ENCODE results near the gene TMEM229A. TPM values are rescaled to one million over a fixed set of nuclear protein-coding genes. Genes with fewer than 3 reads are reported as not detected.

TMEM229A gene
- total RNA-seq, 1 experiment from 2014 or later: not detected

DNA sequence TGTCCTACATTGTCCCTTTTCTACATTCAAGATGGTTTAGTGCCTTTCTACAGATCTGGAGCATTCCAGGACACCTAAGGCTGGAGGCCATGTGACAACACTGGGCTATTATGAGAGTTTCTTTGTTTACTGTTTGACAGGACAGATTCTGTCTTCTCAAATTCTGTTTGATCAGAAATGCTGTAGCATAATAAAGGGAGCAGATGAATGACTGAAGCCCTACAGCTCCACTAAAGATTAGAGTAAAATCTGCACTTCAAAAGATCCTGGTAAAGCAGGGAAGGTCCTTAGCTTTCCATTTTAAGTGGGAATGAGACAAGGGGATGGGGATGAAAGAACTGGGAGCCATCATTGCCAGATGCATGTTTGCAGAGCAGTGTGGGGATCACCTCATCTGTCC lies 38.4 kb downstream of the TMEM229A start:
- intact Hi-C loops (cut with micrococcal nuclease; ENCODE audit: unreplicated experiment): no loop called here
- BruUV-seq (replicated peaks): no TSS peak
- ChIA-PET CTCF (no interaction called here), POLR2A (ENCODE audit: unreplicated experiment) (no interaction called here)
- H3K79me2 ChIP-seq (ENCODE audit: low read depth): no peaks in the 10 kb centered on the region
- H4K20me1 ChIP-seq (ENCODE audit: insufficient read depth): no peaks in the 10 kb centered on the region
- no peak overlapping the region for H2AFZ ChIP-seq
- H3K27ac ChIP-seq: no peak overlapping the region
- H3K4me2 ChIP-seq: no peak overlapping the region
- no peak for DNase-seq
- H3K27me3 ChIP-seq (ENCODE audit: insufficient read depth, low read depth): no peaks in the 10 kb centered on the region
- no peak for TF ChIP-seq EZH2 (IDR thresholded peaks at IDR 0.05; ENCODE audit: low read depth)
- TF ChIP-seq, protein P1, sequence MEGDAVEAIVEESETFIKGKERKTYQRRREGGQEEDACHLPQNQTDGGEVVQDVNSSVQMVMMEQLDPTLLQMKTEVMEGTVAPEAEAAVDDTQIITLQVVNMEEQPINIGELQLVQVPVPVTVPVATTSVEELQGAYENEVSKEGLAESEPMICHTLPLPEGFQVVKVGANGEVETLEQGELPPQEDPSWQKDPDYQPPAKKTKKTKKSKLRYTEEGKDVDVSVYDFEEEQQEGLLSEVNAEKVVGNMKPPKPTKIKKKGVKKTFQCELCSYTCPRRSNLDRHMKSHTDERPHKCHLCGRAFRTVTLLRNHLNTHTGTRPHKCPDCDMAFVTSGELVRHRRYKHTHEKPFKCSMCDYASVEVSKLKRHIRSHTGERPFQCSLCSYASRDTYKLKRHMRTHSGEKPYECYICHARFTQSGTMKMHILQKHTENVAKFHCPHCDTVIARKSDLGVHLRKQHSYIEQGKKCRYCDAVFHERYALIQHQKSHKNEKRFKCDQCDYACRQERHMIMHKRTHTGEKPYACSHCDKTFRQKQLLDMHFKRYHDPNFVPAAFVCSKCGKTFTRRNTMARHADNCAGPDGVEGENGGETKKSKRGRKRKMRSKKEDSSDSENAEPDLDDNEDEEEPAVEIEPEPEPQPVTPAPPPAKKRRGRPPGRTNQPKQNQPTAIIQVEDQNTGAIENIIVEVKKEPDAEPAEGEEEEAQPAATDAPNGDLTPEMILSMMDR (conservative IDR thresholded peaks at IDR 0.05): no peak
- H3F3A ChIP-seq (ENCODE audit: insufficient read depth, low read depth): no peaks in the 10 kb centered on the region
- no peaks in the 10 kb centered on the region for H3K4me1 ChIP-seq (replicated peaks; ENCODE audit: insufficient read depth)
- no peaks in the 10 kb centered on the region for H3K9me2 ChIP-seq (ENCODE audit: insufficient read depth)
- H3K9me3 ChIP-seq (ENCODE audit: insufficient read depth, low read depth): no peaks in the 10 kb centered on the region
- no peak overlapping the region for H3K4me3 ChIP-seq
- no peaks in the 10 kb centered on the region for H3K36me3 ChIP-seq (ENCODE audit: low read depth)

GRCh38 chr7:123993996-123994395 lies 38.9 kb downstream of the TMEM229A start:
- intact Hi-C loops (cut with micrococcal nuclease; ENCODE audit: unreplicated experiment): no loop called here
- BruUV-seq (replicated peaks): no TSS peak
- TF ChIP-seq, protein P1 (conservative IDR thresholded peaks at IDR 0.05): no peak
- TF ChIP-seq EZH2 (IDR thresholded peaks at IDR 0.05; ENCODE audit: low read depth): no peak
- no peaks in the 10 kb centered on the region for H3F3A ChIP-seq (ENCODE audit: insufficient read depth, low read depth)
- H3K4me2 ChIP-seq: no peak overlapping the region
- H3K36me3 ChIP-seq (ENCODE audit: low read depth): no peaks in the 10 kb centered on the region
- H4K20me1 ChIP-seq (ENCODE audit: insufficient read depth): no peaks in the 10 kb centered on the region
- CTCF ChIA-PET: no interaction called here
- no peak overlapping the region for H3K27ac ChIP-seq
- H3K27me3 ChIP-seq (ENCODE audit: insufficient read depth, low read depth): no peaks in the 10 kb centered on the region
- no peaks in the 10 kb centered on the region for H3K9me2 ChIP-seq (ENCODE audit: insufficient read depth)
- POLR2A ChIA-PET (ENCODE audit: unreplicated experiment): no interaction called here
- H3K4me3 ChIP-seq: no peak overlapping the region
- H3K4me1 ChIP-seq (replicated peaks; ENCODE audit: insufficient read depth): no peaks in the 10 kb centered on the region
- no peak overlapping the region for H2AFZ ChIP-seq
- no peak for DNase-seq
- H3K79me2 ChIP-seq (ENCODE audit: low read depth): no peaks in the 10 kb centered on the region
- no peaks in the 10 kb centered on the region for H3K9me3 ChIP-seq (ENCODE audit: insufficient read depth, low read depth)

GRCh38 chr7:123992913-123993518 lies 39.9 kb downstream of the TMEM229A start:
- intact Hi-C loops (cut with micrococcal nuclease; ENCODE audit: unreplicated experiment): no loop called here
- no peaks in the 10 kb centered on the region for H3K36me3 ChIP-seq (ENCODE audit: low read depth)
- H3F3A ChIP-seq (ENCODE audit: insufficient read depth, low read depth): no peaks in the 10 kb centered on the region
- H3K4me3 ChIP-seq: no peak overlapping the region
- no peaks in the 10 kb centered on the region for H4K20me1 ChIP-seq (ENCODE audit: insufficient read depth)
- H3K9me3 ChIP-seq (ENCODE audit: insufficient read depth, low read depth): no peaks in the 10 kb centered on the region
- no TSS peak for BruUV-seq (replicated peaks)
- ChIA-PET POLR2A (ENCODE audit: unreplicated experiment) (no interaction called here), CTCF (no interaction called here)
- no peaks in the 10 kb centered on the region for H3K4me1 ChIP-seq (replicated peaks; ENCODE audit: insufficient read depth)
- no peak overlapping the region for H2AFZ ChIP-seq
- H3K4me2 ChIP-seq: no peak overlapping the region
- no peaks in the 10 kb centered on the region for H3K9me2 ChIP-seq (ENCODE audit: insufficient read depth)
- H3K79me2 ChIP-seq (ENCODE audit: low read depth): no peaks in the 10 kb centered on the region
- DNase-seq: no peak
- H3K27ac ChIP-seq: no peak overlapping the region
- H3K27me3 ChIP-seq (ENCODE audit: insufficient read depth, low read depth): no peaks in the 10 kb centered on the region
- TF ChIP-seq, protein P1 (conservative IDR thresholded peaks at IDR 0.05): no peak
- TF ChIP-seq EZH2 (IDR thresholded peaks at IDR 0.05; ENCODE audit: low read depth): no peak
